ENCODE results near the gene TRNAU1AP.
"Not testable (repeated sequence)": the region's sequence is repeated elsewhere in the genome, so short reads cannot be mapped to it uniquely, and the experiment has no call there.

Gene TRNAU1AP

GRCh38 chr1:28519946-28520725 lies 32.7 kb upstream of the TRNAU1AP start:
- Histone ChIP-seq H3K27me3 (replicated peaks; ENCODE audit: insufficient read depth, low read length) (no peaks in the 10 kb centered on the region), H3F3A (ENCODE audit: insufficient read depth, low read length) (peaks cover 24% of the 10 kb centered on the region), H3K27ac (ENCODE audit: low read length) (no peak overlapping the region), H3K4me2 (ENCODE audit: low read depth, low read length) (no peak overlapping the region; the same call in 1 of the 2 replicates), H4K20me1 (ENCODE audit: insufficient read depth, low read length) (no peaks in the 10 kb centered on the region), H3K79me2 (ENCODE audit: low read length) (peaks cover 66% of the 10 kb centered on the region), H3K9me2 (replicated peaks; ENCODE audit: insufficient read depth, low read length) (no peaks in the 10 kb centered on the region), H3K9ac (ENCODE audit: low read length) (no peak overlapping the region), H3K4me1 (ENCODE audit: low read length) (peaks cover 10% of the 10 kb centered on the region), H2AFZ (ENCODE audit: low read length) (no peak overlapping the region), H3K4me3 (ENCODE audit: low read length) (no peak overlapping the region), H3K36me3 (replicated peaks; ENCODE audit: insufficient read depth, low read length) (0 out of 2 replicates have a peak, but pooled peaks cover 3% of the 10 kb centered on the region), H3K9me3 (replicated peaks; ENCODE audit: insufficient read depth, low read length) (no peaks in the 10 kb centered on the region)
- TF ChIP-seq EZH2 (optimal IDR thresholded peaks at IDR 0.05; ENCODE audit: low read depth, low read length) (no peak), EZH2phosphoT487 (IDR thresholded peaks at IDR 0.05; ENCODE audit: low read length) (no peak), CTCF (IDR thresholded peaks at IDR 0.05; ENCODE audit: low read length) (no peak)
- no peak for DNase-seq

GRCh38 chr1:28520796-28521195 lies 32.1 kb upstream of the TRNAU1AP start:
- not testable (repeated sequence) for H4K20me1 ChIP-seq (ENCODE audit: insufficient read depth, low read length); H3K27me3 ChIP-seq (replicated peaks; ENCODE audit: insufficient read depth, low read length); H2AFZ ChIP-seq (ENCODE audit: low read length); H3K4me3 ChIP-seq (ENCODE audit: low read length); H3K27ac ChIP-seq (ENCODE audit: low read length); H3K9ac ChIP-seq (ENCODE audit: low read length); H3K4me1 ChIP-seq (ENCODE audit: low read length); H3K9me2 ChIP-seq (replicated peaks; ENCODE audit: insufficient read depth, low read length); H3K4me2 ChIP-seq (ENCODE audit: low read depth, low read length); H3K9me3 ChIP-seq (replicated peaks; ENCODE audit: insufficient read depth, low read length); H3K36me3 ChIP-seq (replicated peaks; ENCODE audit: insufficient read depth, low read length); DNase-seq
- H3K79me2 ChIP-seq (ENCODE audit: low read length): peaks cover 73% of the 10 kb centered on the region
- H3F3A ChIP-seq (ENCODE audit: insufficient read depth, low read length): peaks cover 20% of the 10 kb centered on the region

GRCh38 chr1:28521502-28522164 lies 31.3 kb upstream of the TRNAU1AP start:
- Histone ChIP-seq H3K79me2 (ENCODE audit: low read length) (peaks cover 81% of the 10 kb centered on the region), H3K9me3 (replicated peaks; ENCODE audit: insufficient read depth, low read length) (no peaks in the 10 kb centered on the region), H3K9me2 (replicated peaks; ENCODE audit: insufficient read depth, low read length) (no peaks in the 10 kb centered on the region), H2AFZ (ENCODE audit: low read length) (no peak overlapping the region), H3K27ac (ENCODE audit: low read length) (no peak overlapping the region), H3K4me1 (ENCODE audit: low read length) (peaks cover 10% of the 10 kb centered on the region), H4K20me1 (ENCODE audit: insufficient read depth, low read length) (no peaks in the 10 kb centered on the region), H3K4me2 (ENCODE audit: low read depth, low read length) (no peak overlapping the region), H3K9ac (ENCODE audit: low read length) (no peak overlapping the region), H3K4me3 (ENCODE audit: low read length) (no peak overlapping the region), H3K27me3 (replicated peaks; ENCODE audit: insufficient read depth, low read length) (no peaks in the 10 kb centered on the region), H3F3A (ENCODE audit: insufficient read depth, low read length) (peaks cover 12% of the 10 kb centered on the region), H3K36me3 (replicated peaks; ENCODE audit: insufficient read depth, low read length) (0 out of 2 replicates have a peak, but pooled peaks cover 3% of the 10 kb centered on the region)
- TF ChIP-seq CTCF (IDR thresholded peaks at IDR 0.05; ENCODE audit: low read length) (no peak), EZH2phosphoT487 (IDR thresholded peaks at IDR 0.05; ENCODE audit: low read length) (no peak)
- DNase-seq: no peak

GRCh38 chr1:28522537-28522936 lies 30.3 kb upstream of the TRNAU1AP start:
- not testable (repeated sequence) for H3F3A ChIP-seq (ENCODE audit: insufficient read depth, low read length); H3K27ac ChIP-seq (ENCODE audit: low read length); H2AFZ ChIP-seq (ENCODE audit: low read length); H3K27me3 ChIP-seq (replicated peaks; ENCODE audit: insufficient read depth, low read length); H3K4me2 ChIP-seq (ENCODE audit: low read depth, low read length); DNase-seq; H3K9ac ChIP-seq (ENCODE audit: low read length); H3K9me3 ChIP-seq (replicated peaks; ENCODE audit: insufficient read depth, low read length); H3K9me2 ChIP-seq (replicated peaks; ENCODE audit: insufficient read depth, low read length); H3K36me3 ChIP-seq (replicated peaks; ENCODE audit: insufficient read depth, low read length); H3K4me3 ChIP-seq (ENCODE audit: low read length); H4K20me1 ChIP-seq (ENCODE audit: insufficient read depth, low read length); H3K4me1 ChIP-seq (ENCODE audit: low read length)
- peaks cover 90% of the 10 kb centered on the region for H3K79me2 ChIP-seq (ENCODE audit: low read length)

GRCh38 chr1:28525002-28525642 lies 27.8 kb upstream of the TRNAU1AP start:
- not testable (repeated sequence) for H3K4me2 ChIP-seq (ENCODE audit: low read depth, low read length); H4K20me1 ChIP-seq (ENCODE audit: insufficient read depth, low read length); H3K9me2 ChIP-seq (replicated peaks; ENCODE audit: insufficient read depth, low read length); DNase-seq; H3K4me1 ChIP-seq (ENCODE audit: low read length); H3F3A ChIP-seq (ENCODE audit: insufficient read depth, low read length); H3K9me3 ChIP-seq (replicated peaks; ENCODE audit: insufficient read depth, low read length); H2AFZ ChIP-seq (ENCODE audit: low read length); H3K9ac ChIP-seq (ENCODE audit: low read length); H3K27me3 ChIP-seq (replicated peaks; ENCODE audit: insufficient read depth, low read length); H3K36me3 ChIP-seq (replicated peaks; ENCODE audit: insufficient read depth, low read length); H3K4me3 ChIP-seq (ENCODE audit: low read length); H3K27ac ChIP-seq (ENCODE audit: low read length)
- peaks cover 97% of the 10 kb centered on the region for H3K79me2 ChIP-seq (ENCODE audit: low read length)
